ENCODE data around the gene LAMTOR3. TPM values are rescaled to one million over a fixed set of nuclear protein-coding genes. Genes with fewer than 3 reads are reported as not detected.

The LAMTOR3 gene
- total and polyA plus RNA-seq, 9 of the 15 experiments (the other 6 are each of a cell fraction or from before 2014, with no cell fraction given), result 17.9 to 146 (median 59.4) TPM

GRCh38 chr4:99938243-99938753 lies 44.1 kb upstream of the LAMTOR3 start:
- no TSS peak for BruUV-seq (replicated peaks)
- DNase-seq (ENCODE audit: extremely low read depth in 1 of 4, low spot score in 3 of 4) (no peak), FAIRE-seq (no peak), ATAC-seq (no peak)
- H3K9ac ChIP-seq (ENCODE audit: insufficient read depth in 1 of 2, low read depth in 2 of 2, low read length in 2 of 2), result no peak overlapping the region
- no peak overlapping the region for H3K4me2 ChIP-seq (ENCODE audit: insufficient read depth, low read length)
- H2AFZ ChIP-seq (ENCODE audit: low read depth, low read length), result no peak overlapping the region
- in situ Hi-C loops (cut with MboI), result no loop called here
- no peak overlapping the region for H3K27ac ChIP-seq (ENCODE audit: extremely low read depth, low read depth, low read length)
- no peak overlapping the region for H3K4me3 ChIP-seq
- peaks cover 63% of the 10 kb centered on the region for H3K79me2 ChIP-seq (ENCODE audit: control insufficient read depth, insufficient read depth, low read length)
- H3K36me3 ChIP-seq (ENCODE audit: control insufficient read depth, insufficient read depth, low read length), result peaks cover 19% of the 10 kb centered on the region; the same call in 1 of the 3 replicates
- H3K4me1 ChIP-seq (replicated peaks in 1 of 2; ENCODE audit: control insufficient read depth in 2 of 2, insufficient read depth in 2 of 2, low read length in 2 of 2), result no peaks in the 10 kb centered on the region
- ChIA-PET POLR2A (no interaction called here), CTCF (ENCODE audit: low intra/inter-chr PET ratio) (no interaction called here)
- WGBS (ENCODE audit: insufficient coverage, low coverage, missing lambda C conversion rate), result 80% methylated on average over 2 of the region's 3 CpGs
- H3K9me1 ChIP-seq (ENCODE audit: control insufficient read depth, insufficient read depth, low read length), result no peaks in the 10 kb centered on the region
- H3K9me3 ChIP-seq (replicated peaks; ENCODE audit: control insufficient read depth, insufficient read depth, low read depth, low read length), result 0 out of 2 replicates have a peak, but pooled peaks cover 2% of the 10 kb centered on the region
- intact Hi-C loops (cut with micrococcal nuclease), result no loop called here
- TF ChIP-seq ZNF384 (IDR thresholded peaks at IDR 0.05; ENCODE audit: low read depth, low read length) (0 out of 2 replicates have a peak, but pooled peaks have one; percentile 10), ZC3H8 (IDR thresholded peaks at IDR 0.05) (no peak)
- H3K27me3 ChIP-seq (ENCODE audit: control insufficient read depth in 2 of 2, insufficient read depth in 2 of 2, low read length in 2 of 2), result no peaks in the 10 kb centered on the region
- no peaks in the 10 kb centered on the region for H4K20me1 ChIP-seq (replicated peaks; ENCODE audit: control insufficient read depth, insufficient read depth, low read length)

GRCh38 chr4:99934891-99935290 lies 40.7 kb upstream of the LAMTOR3 start:
- BruUV-seq (replicated peaks), result no TSS peak
- POLR2A ChIA-PET, result interaction anchor here (1.8 kb wide), 1 partner anchor 12 kb away, joined by 5 read pairs; no protein-coding TSS in a partner anchor
- in situ Hi-C loops (cut with MboI), result no loop called here

More at GRCh38 chr4:99934891-99935290, 40.7 kb upstream of the LAMTOR3 start:
- DNase-seq (ENCODE audit: extremely low read depth in 1 of 4, low spot score in 3 of 4) (no peak), ATAC-seq (no peak), FAIRE-seq (no peak)
- CTCF ChIA-PET (ENCODE audit: low intra/inter-chr PET ratio), result no interaction called here
- H3K4me2 ChIP-seq (ENCODE audit: insufficient read depth, low read length), result no peak overlapping the region
- H3K36me3 ChIP-seq (ENCODE audit: control insufficient read depth, insufficient read depth, low read length), result peaks cover 15% of the 10 kb centered on the region; the same call in 1 of the 3 replicates
- H3K9me3 ChIP-seq (replicated peaks; ENCODE audit: control insufficient read depth, insufficient read depth, low read depth, low read length), result 0 out of 2 replicates have a peak, but pooled peaks cover 2% of the 10 kb centered on the region
- H3K27me3 ChIP-seq (ENCODE audit: control insufficient read depth in 2 of 2, insufficient read depth in 2 of 2, low read length in 2 of 2), result no peaks in the 10 kb centered on the region
- H3K79me2 ChIP-seq (ENCODE audit: control insufficient read depth, insufficient read depth, low read length), result peaks cover 69% of the 10 kb centered on the region
- no peak overlapping the region for H2AFZ ChIP-seq (ENCODE audit: low read depth, low read length)
- H4K20me1 ChIP-seq (replicated peaks; ENCODE audit: control insufficient read depth, insufficient read depth, low read length), result no peaks in the 10 kb centered on the region
- H3K4me3 ChIP-seq, result no peak overlapping the region
- no peaks in the 10 kb centered on the region for H3K4me1 ChIP-seq (replicated peaks in 1 of 2; ENCODE audit: control insufficient read depth in 2 of 2, insufficient read depth in 2 of 2, low read length in 2 of 2)
- intact Hi-C loops (cut with micrococcal nuclease), result no loop called here
- TF ChIP-seq RBM25 (IDR thresholded peaks at IDR 0.05; ENCODE audit: low read depth, low read length, severe bottlenecking), result no peak
- TF ChIP-seq TRIM28 (IDR thresholded peaks at IDR 0.05), result peak; percentile 70; the same call in 1 of the 2 replicates
- TF ChIP-seq ZBTB9 (CRISPR knock-in tag; IDR thresholded peaks at IDR 0.05), result no peak
- H3K9me1 ChIP-seq (ENCODE audit: control insufficient read depth, insufficient read depth, low read length), result no peaks in the 10 kb centered on the region
- no peak overlapping the region for H3K27ac ChIP-seq (ENCODE audit: extremely low read depth, low read depth, low read length)
- no peak overlapping the region for H3K9ac ChIP-seq (ENCODE audit: insufficient read depth in 1 of 2, low read depth in 2 of 2, low read length in 2 of 2)
